HCT116 (cell line): ENCODE results near the gene METRN. TPM values are rescaled to one million over a fixed set of nuclear protein-coding genes. Genes with fewer than 3 reads are reported as not detected.

Experiments used
- ATAC-seq: fragments of 200-7000 bp; cut with Tn5 transposase; 2 replicates; pipeline ENCODE4 v1.9.1; 2020; ENCODE audit warnings: mild to moderate bottlenecking, moderate library complexity
- BruUV-seq: library from RNA; stranded (reverse); fragments of 400-500 nt; replicated peaks from 2 replicates; lab custom pipeline; 2021; lab: Mats Ljungman, UMichigan
- CTCF ChIA-PET: fragments of 300-600 bp; sonication (Branson Sonifier 250); formaldehyde crosslinking; loops from one replicate; lab custom pipeline; 2021; ENCODE audit warnings: antibody characterized with exemption; lab: Charles Lee
- POLR2A ChIA-PET: fragments of 300-600, 350-600 bp; sonication (Branson Sonifier 250); formaldehyde crosslinking; loops from one replicate; lab custom pipeline; 2021; ENCODE audit warnings: antibody characterized with exemption; lab: Charles Lee
- RAD21 ChIA-PET, 2 experiments: fragments of 300-600 bp; sonication (Branson Sonifier 250); formaldehyde crosslinking; loops; one replicate each; lab custom pipeline; 2023; ENCODE audit warnings: low total read pairs in 2 of 2; ENCODE audit not compliant: uncharacterized antibody in 2 of 2, unreplicated experiment in 2 of 2, low non-redundant PET in 1 of 2; lab: Charles Lee
- DNase-seq: peaks from one replicate; pipeline ENCODE4 v3.0.0-alpha.2; 2010; ENCODE audit warnings: low read depth, low spot score
- H2AFZ ChIP-seq: fragments of 200-600 bp; shearing (Covaris generic), sonication (generic); 2 replicates; pipeline ENCODE4 v1.6.1; 2017; ENCODE audit warnings: low read depth, mixed run types, mixed read lengths, antibody characterized with exemption, low read length; ENCODE audit not compliant: poor library complexity, severe bottlenecking
- H3K27ac ChIP-seq: 2 replicates; pipeline ENCODE4 v1.5.1; 2012; ENCODE audit warnings: low read depth, low read length
- H3K27me3 ChIP-seq: fragments of 200-600 bp; sonication (generic); 2 replicates; pipeline ENCODE4 v1.6.1; 2016; ENCODE audit warnings: mixed run types, low read length, mixed read lengths; ENCODE audit not compliant: insufficient read depth
- H3K36me3 ChIP-seq, 2 experiments: fragments of 200-500 bp in 1 of 2; fragments of 200-600 bp in 1 of 2; sonication (Bioruptor generic) in 1 of 2; sonication (generic) in 1 of 2; 2 replicates each; pipeline versions ENCODE4 v1.5.1 to v1.6.1; 2014 to 2016; ENCODE audit warnings: low read length in 2 of 2, inconsistent platforms in 1 of 2, mixed read lengths in 1 of 2, mixed run types in 1 of 2; ENCODE audit not compliant: insufficient read depth in 2 of 2, control insufficient read depth in 1 of 2
- H3K4me1 ChIP-seq, 2 experiments: fragments of 200-600 bp in 1 of 2; sonication (generic) in 1 of 2; 2 replicates each; pipeline versions ENCODE4 v1.5.1 to v1.6.1; 2012 to 2017; ENCODE audit warnings: low read length in 2 of 2, inconsistent platforms in 1 of 2, mild to moderate bottlenecking in 1 of 2, mixed read lengths in 1 of 2, mixed run types in 1 of 2, moderate library complexity in 1 of 2; ENCODE audit not compliant: insufficient read depth in 2 of 2, control insufficient read depth in 1 of 2
- H3K4me2 ChIP-seq: fragments of 200-600 bp; sonication (generic); 2 replicates; pipeline ENCODE4 v1.6.1; 2017; ENCODE audit warnings: mixed run types, low read length, mixed read lengths
- H3K4me3 ChIP-seq, 2 experiments: fragments of 200-600 bp in 1 of 2; sonication (generic) in 1 of 2; replicated peaks in 1 of 2; 2 replicates each; pipeline ENCODE4 v1.5.1; 2011 to 2016; ENCODE audit warnings: low read length in 2 of 2, control low read depth in 1 of 2, low read depth in 1 of 2, mild to moderate bottlenecking in 1 of 2, mixed read lengths in 1 of 2, mixed run types in 1 of 2
- H3K79me2 ChIP-seq: fragments of 200-600 bp; sonication (generic); 2 replicates; pipeline ENCODE4 v1.6.1; 2017; ENCODE audit warnings: mild to moderate bottlenecking, mixed run types, low read length, moderate library complexity, mixed read lengths; ENCODE audit not compliant: insufficient read depth
- H3K9ac ChIP-seq: fragments of 200-600 bp; sonication (generic); 2 replicates; pipeline ENCODE4 v1.6.1; 2016; ENCODE audit warnings: low read length, mixed read lengths
- H3K9me2 ChIP-seq: fragments of 200-600 bp; sonication (generic), shearing (Covaris generic); 2 replicates; pipeline ENCODE4 v1.6.1; 2017; ENCODE audit warnings: mixed run types, mild to moderate bottlenecking, moderate library complexity; ENCODE audit not compliant: insufficient read depth
- H3K9me3 ChIP-seq, 2 experiments: fragments of 200-500 bp in 1 of 2; fragments of 200-600 bp in 1 of 2; sonication (Bioruptor generic) in 1 of 2; sonication (generic) in 1 of 2; 2 replicates each; pipeline ENCODE4 v1.6.1; 2014 to 2017; ENCODE audit warnings: low read length in 2 of 2, mixed read lengths in 2 of 2, inconsistent platforms in 1 of 2, low read depth in 1 of 2, mild to moderate bottlenecking in 1 of 2, mixed run types in 1 of 2, moderate library complexity in 1 of 2; ENCODE audit not compliant: control insufficient read depth in 1 of 2, insufficient read depth in 1 of 2
- H4K20me1 ChIP-seq: fragments of 200-600 bp; sonication (generic), shearing (Covaris generic); 2 replicates; pipeline ENCODE4 v1.6.1; 2017; ENCODE audit warnings: mixed run types, mild to moderate bottlenecking, moderate library complexity; ENCODE audit not compliant: insufficient read depth
- EGR1 ChIP-seq: IDR thresholded peaks from 2 replicates; pipeline ENCODE4 v1.6.1; 2012; ENCODE audit warnings: low read depth
- ELF1 ChIP-seq: IDR thresholded peaks from 2 replicates; pipeline ENCODE4 v1.6.1; 2012; ENCODE audit warnings: low read depth, borderline replicate concordance
- EZH2 ChIP-seq: fragments of 200-600 bp; sonication (generic); IDR thresholded peaks from 2 replicates; pipeline ENCODE4 v1.6.1; 2017; ENCODE audit warnings: antibody characterized with exemption, mixed run types
- FOSL1 ChIP-seq: IDR thresholded peaks from 2 replicates; pipeline ENCODE4 v1.6.1; 2012; ENCODE audit warnings: low read depth
- JUND ChIP-seq: IDR thresholded peaks from 2 replicates; pipeline ENCODE4 v1.6.1; 2012
- SIN3A ChIP-seq: IDR thresholded peaks from 2 replicates; pipeline ENCODE4 v1.6.1; 2012; ENCODE audit warnings: low read depth
- SP1 ChIP-seq: IDR thresholded peaks from 2 replicates; pipeline ENCODE4 v1.6.1; 2012; ENCODE audit warnings: low read depth
- YY1 ChIP-seq: IDR thresholded peaks from 2 replicates; pipeline ENCODE4 v1.6.1; 2011; ENCODE audit warnings: low read length, low read depth, moderate library complexity, mild to moderate bottlenecking; ENCODE audit not compliant: insufficient replicate concordance; ENCODE audit errors: extremely low read depth
- ZFX ChIP-seq: fragments of 450-650 bp; IDR thresholded peaks from 2 replicates; pipeline ENCODE4 v1.6.1; 2017
- ZNF274 ChIP-seq: fragments of 200-500 bp; sonication (Bioruptor generic); IDR thresholded peaks from 2 replicates; pipeline ENCODE4 v1.6.1; 2014; ENCODE audit warnings: mild to moderate bottlenecking, low read depth, low read length, inconsistent platforms
- intact Hi-C: fragments of 100-400 bp; cut with micrococcal nuclease; formaldehyde crosslinking; loops from 2 replicates; pipeline ENCODE4 v1.10.0; 2022
- total RNA-seq: library from RNA; stranded (reverse); gene quantifications from one replicate; pipeline ENCODE4 v1.2.1, GENCODE V29; 2021; ENCODE audit not compliant: unreplicated experiment
- TF ChIP-seq, protein P1 (sequence below), 3 experiments: fragments of 200-600 bp in 1 of 3; sonication (generic) in 1 of 3; IDR thresholded peaks in 2 of 3; conservative IDR thresholded peaks in 1 of 3; 2 replicates each; pipeline ENCODE4 v1.5.1; 2012 to 2017; ENCODE audit warnings: low read depth in 2 of 3, low read length in 2 of 3, antibody characterized with exemption in 1 of 3, borderline replicate concordance in 1 of 3, control low read depth in 1 of 3, mild to moderate bottlenecking in 1 of 3, mixed read lengths in 1 of 3, mixed run types in 1 of 3, moderate library complexity in 1 of 3; ENCODE audit not compliant: insufficient read depth in 1 of 3
- TF ChIP-seq, protein P2 (sequence below): IDR thresholded peaks from 2 replicates; pipeline ENCODE4 v1.6.1; 2012
- TF ChIP-seq, protein P3 (sequence below): IDR thresholded peaks from 2 replicates; pipeline ENCODE4 v1.6.1; 2011; ENCODE audit warnings: mild to moderate bottlenecking, low read length, moderate library complexity; ENCODE audit not compliant: insufficient replicate concordance; ENCODE audit errors: extremely low read depth

The METRN gene
- total RNA-seq, 1 experiment from 2014 or later, result 193 TPM

DNA sequence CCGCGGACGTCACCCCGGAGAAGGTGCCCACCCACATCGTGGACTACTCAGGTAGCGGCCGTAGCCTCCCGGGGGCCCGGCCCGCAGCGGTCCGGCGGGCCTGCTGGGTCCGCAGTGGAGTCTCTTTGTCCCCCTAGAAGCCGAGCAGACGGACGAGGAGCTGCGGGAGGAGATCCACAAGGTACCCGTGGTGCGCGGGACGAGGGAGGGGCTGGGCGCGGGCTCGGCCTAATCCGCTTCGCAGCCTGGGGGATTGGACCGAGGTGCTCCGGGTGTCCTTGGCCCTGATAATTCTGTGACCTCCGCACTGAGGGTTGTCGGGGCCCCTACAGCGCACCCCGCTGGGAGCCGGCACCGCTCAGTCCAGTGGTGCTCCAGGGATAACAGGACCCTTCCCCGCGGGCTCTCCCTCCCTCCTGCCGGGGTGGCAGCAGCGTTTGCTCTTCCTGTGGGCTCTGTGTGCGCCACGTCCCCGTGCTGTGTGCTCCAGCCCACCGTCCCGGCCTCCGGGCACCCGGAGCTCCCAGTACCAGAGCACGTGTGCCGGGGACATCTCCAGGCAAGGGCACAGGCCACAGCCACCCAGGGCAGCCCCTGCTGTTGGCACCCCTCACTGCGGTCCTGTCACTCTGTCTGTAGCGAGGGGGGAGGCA lies 46.3 kb upstream of the METRN start:
- RAD21 ChIA-PET, result interaction anchor here in 1 of 2 experiments (0.6 kb wide), 1 partner anchor 84 kb away, joined by 5 read pairs; no protein-coding TSS in a partner anchor
- H2AFZ ChIP-seq, result no peak overlapping the region
- H3K27me3 ChIP-seq, result no peaks in the 10 kb centered on the region
- peaks cover 26% of the 10 kb centered on the region for H3K79me2 ChIP-seq
- H3K36me3 ChIP-seq, result peaks cover 0 to 4% of the 10 kb centered on the region in 2 experiments; a peak in 1 of 4 replicates
- TSS peak; percentile 31 for BruUV-seq
- peak overlapping the region; percentile 74 for H3K4me2 ChIP-seq
- ATAC-seq (peak; percentile 8; the same call in 1 of the 2 replicates), DNase-seq (no peak)
- peak overlapping the region; percentile 66 to 72 for H3K4me3 ChIP-seq
- H3K9me3 ChIP-seq, result no peaks in the 10 kb centered on the region
- CTCF ChIA-PET, result no interaction called here
- peak overlapping the region; percentile 80 for H3K9ac ChIP-seq
- H3K4me1 ChIP-seq, result peaks cover 0 to 10% of the 10 kb centered on the region in 2 experiments; a peak in 1 of 4 replicates
- intact Hi-C loops, result no loop called here
- POLR2A ChIA-PET, result no interaction called here
- H3K9me2 ChIP-seq, result no peaks in the 10 kb centered on the region
- H4K20me1 ChIP-seq, result no peaks in the 10 kb centered on the region
- no peak for TF ChIP-seq SIN3A
- TF ChIP-seq ZFX, result peak; percentile 33; the same call in 1 of the 2 replicates
- peak overlapping the region; percentile 78 for H3K27ac ChIP-seq

DNA sequence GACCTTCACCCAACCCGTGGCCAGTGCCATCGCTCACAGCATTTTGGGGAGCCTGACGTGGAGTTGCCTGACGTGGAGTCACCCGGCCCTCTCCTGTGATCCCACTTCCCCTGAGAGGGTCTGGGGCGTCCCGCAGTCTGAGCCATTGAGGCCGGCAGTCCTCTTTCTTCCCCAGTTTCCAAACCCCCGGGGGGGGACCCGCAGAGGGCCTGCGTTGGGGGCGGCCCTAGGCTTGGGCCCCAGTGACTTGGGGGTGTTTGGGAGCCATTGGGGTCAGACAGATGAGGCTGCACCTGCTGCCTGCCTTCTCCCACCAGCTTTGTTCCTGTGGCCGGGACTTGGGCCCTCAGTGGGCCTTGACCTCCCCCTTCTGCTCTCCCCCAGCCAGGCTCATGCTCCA lies 45.3 kb upstream of the METRN start:
- POLR2A ChIA-PET, result no interaction called here
- Histone ChIP-seq H3K27ac (no peak overlapping the region; the same call in 1 of the 2 replicates), H3K9ac (no peak overlapping the region)

More for the DNA sequence above, 45.3 kb upstream of the METRN start:
- ATAC-seq (no peak), DNase-seq (no peak)
- H3K4me2 ChIP-seq, result peak overlapping the region; percentile 74
- no peaks in the 10 kb centered on the region for H3K27me3 ChIP-seq
- RAD21 ChIA-PET, result no interaction called here
- no peak overlapping the region for H2AFZ ChIP-seq
- H4K20me1 ChIP-seq, result no peaks in the 10 kb centered on the region
- H3K4me1 ChIP-seq, result peaks cover 0 to 10% of the 10 kb centered on the region in 2 experiments; a peak in 1 of 4 replicates
- TF ChIP-seq SIN3A (no peak), EGR1 (no peak), EZH2 (no peak), ELF1 (no peak), SP1 (no peak), YY1 (no peak), ZNF274 (no peak), FOSL1 (no peak), JUND (no peak)
- TF ChIP-seq, protein P1, sequence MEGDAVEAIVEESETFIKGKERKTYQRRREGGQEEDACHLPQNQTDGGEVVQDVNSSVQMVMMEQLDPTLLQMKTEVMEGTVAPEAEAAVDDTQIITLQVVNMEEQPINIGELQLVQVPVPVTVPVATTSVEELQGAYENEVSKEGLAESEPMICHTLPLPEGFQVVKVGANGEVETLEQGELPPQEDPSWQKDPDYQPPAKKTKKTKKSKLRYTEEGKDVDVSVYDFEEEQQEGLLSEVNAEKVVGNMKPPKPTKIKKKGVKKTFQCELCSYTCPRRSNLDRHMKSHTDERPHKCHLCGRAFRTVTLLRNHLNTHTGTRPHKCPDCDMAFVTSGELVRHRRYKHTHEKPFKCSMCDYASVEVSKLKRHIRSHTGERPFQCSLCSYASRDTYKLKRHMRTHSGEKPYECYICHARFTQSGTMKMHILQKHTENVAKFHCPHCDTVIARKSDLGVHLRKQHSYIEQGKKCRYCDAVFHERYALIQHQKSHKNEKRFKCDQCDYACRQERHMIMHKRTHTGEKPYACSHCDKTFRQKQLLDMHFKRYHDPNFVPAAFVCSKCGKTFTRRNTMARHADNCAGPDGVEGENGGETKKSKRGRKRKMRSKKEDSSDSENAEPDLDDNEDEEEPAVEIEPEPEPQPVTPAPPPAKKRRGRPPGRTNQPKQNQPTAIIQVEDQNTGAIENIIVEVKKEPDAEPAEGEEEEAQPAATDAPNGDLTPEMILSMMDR (IDR thresholded peaks at IDR 0.05 in 2 of 3, conservative IDR thresholded peaks at IDR 0.05 in 1 of 3; ENCODE audit: borderline replicate concordance in 1 of 3, insufficient read depth in 1 of 3, low read depth in 2 of 3, low read length in 2 of 3), result no peak
- TF ChIP-seq, protein P2, sequence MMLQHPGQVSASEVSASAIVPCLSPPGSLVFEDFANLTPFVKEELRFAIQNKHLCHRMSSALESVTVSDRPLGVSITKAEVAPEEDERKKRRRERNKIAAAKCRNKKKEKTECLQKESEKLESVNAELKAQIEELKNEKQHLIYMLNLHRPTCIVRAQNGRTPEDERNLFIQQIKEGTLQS, result no peak
- TF ChIP-seq, protein P3, sequence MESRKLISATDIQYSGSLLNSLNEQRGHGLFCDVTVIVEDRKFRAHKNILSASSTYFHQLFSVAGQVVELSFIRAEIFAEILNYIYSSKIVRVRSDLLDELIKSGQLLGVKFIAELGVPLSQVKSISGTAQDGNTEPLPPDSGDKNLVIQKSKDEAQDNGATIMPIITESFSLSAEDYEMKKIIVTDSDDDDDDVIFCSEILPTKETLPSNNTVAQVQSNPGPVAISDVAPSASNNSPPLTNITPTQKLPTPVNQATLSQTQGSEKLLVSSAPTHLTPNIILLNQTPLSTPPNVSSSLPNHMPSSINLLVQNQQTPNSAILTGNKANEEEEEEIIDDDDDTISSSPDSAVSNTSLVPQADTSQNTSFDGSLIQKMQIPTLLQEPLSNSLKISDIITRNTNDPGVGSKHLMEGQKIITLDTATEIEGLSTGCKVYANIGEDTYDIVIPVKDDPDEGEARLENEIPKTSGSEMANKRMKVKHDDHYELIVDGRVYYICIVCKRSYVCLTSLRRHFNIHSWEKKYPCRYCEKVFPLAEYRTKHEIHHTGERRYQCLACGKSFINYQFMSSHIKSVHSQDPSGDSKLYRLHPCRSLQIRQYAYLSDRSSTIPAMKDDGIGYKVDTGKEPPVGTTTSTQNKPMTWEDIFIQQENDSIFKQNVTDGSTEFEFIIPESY, result no peak
- TF ChIP-seq, all 23 proteins: peak for 0
- Histone ChIP-seq H3K4me3 (peak overlapping the region; percentile 66 to 72; a peak in 1 of 4 replicates), H3K9me2 (no peaks in the 10 kb centered on the region), H3K36me3 (peaks cover 0 to 4% of the 10 kb centered on the region in 2 experiments; a peak in 1 of 4 replicates), H3K9me3 (no peaks in the 10 kb centered on the region), H3K79me2 (peaks cover 26% of the 10 kb centered on the region)
- CTCF ChIA-PET, result no interaction called here
- intact Hi-C loops, result no loop called here
- BruUV-seq, result no TSS peak
